Activated CD4-positive, alpha-beta T cell treated with anti-CD3 and anti-CD28 coated beads for 48 hours (primary cell): ENCODE results near the gene IMPDH1.

ENCODE experiments used
- DNase-seq: peaks from one replicate; pipeline ENCODE4 v3.0.0-alpha.2; 2020

The IMPDH1 gene

GRCh38 chr7:128359939-128360338 is 49.8 kb downstream of the IMPDH1 start:
- no peak for DNase-seq

GRCh38 chr7:128359336-128359735 is 50.4 kb downstream of the IMPDH1 start:
- DNase-seq: no peak

GRCh38 chr7:128358233-128358632 is 51.5 kb downstream of the IMPDH1 start:
- no peak for DNase-seq

GRCh38 chr7:128357217-128357613 is 52.6 kb downstream of the IMPDH1 start:
- no peak for DNase-seq

- no peak for DNase-seq
These were observed 53.1 kb downstream of the IMPDH1 start for GRCh38 chr7:128356546-128357216.

- DNase-seq: no peak
These were observed 56.2 kb downstream of the IMPDH1 start for GRCh38 chr7:128353610-128354009.

- DNase-seq: no peak
These were observed 56.6 kb downstream of the IMPDH1 start for GRCh38 chr7:128353189-128353588.

- no peak for DNase-seq
These were observed 57.1 kb downstream of the IMPDH1 start for GRCh38 chr7:128352636-128353035.

- peak; percentile 58 for DNase-seq
These were observed 57.6 kb downstream of the IMPDH1 start for GRCh38 chr7:128352153-128352537.

GRCh38 chr7:128351296-128352152 is 58.3 kb downstream of the IMPDH1 start:
- DNase-seq: peak; percentile 15

GRCh38 chr7:128350708-128351295 is 59.0 kb downstream of the IMPDH1 start:
- DNase-seq: no peak

- no peak for DNase-seq
These were observed 60.3 kb downstream of the IMPDH1 start for GRCh38 chr7:128349466-128349825.

GRCh38 chr7:128347647-128348097 is 62.1 kb downstream of the IMPDH1 start:
- DNase-seq: peak; percentile 70

GRCh38 chr7:128344431-128344774 is 65.4 kb downstream of the IMPDH1 start:
- no peak for DNase-seq

- DNase-seq: peak; percentile 91
These were observed 66.0 kb downstream of the IMPDH1 start, which contains the start of gene RBM28 for GRCh38 chr7:128343554-128344430. Gene RBM28, minus strand, starts transcription at chr7:128343908. Its CDS starts 115 bp downstream, at chr7:128343793.
